Testis (tissue), 2 donors: Measurements from ENCODE around the gene TSC22D2.

ENCODE experiments used
- CTCF ChIP-seq, 3 experiments: fragments of 450-650 bp in 2 of 3; fragments of 200-600 bp in 1 of 3; sonication (generic) in 1 of 3; IDR thresholded peaks; one replicate each; pipeline ENCODE4 v1.5.1; 2016 to 2019; ENCODE audit warnings: antibody characterized with exemption in 3 of 3, mild to moderate bottlenecking in 2 of 3, moderate library complexity in 1 of 3
- POLR2A ChIP-seq: fragments of 450-650 bp; IDR thresholded peaks from one replicate; pipeline ENCODE4 v1.6.1; 2017; ENCODE audit warnings: antibody characterized with exemption, mild to moderate bottlenecking, moderate library complexity

- TF ChIP-seq POLR2A (no peak), CTCF (IDR thresholded peaks at IDR 0.05) (no peak)
Measured at GRCh38 chr3:150504483-150504882, 96.4 kb downstream of the TSC22D2 start.
